PC-3 (cell line): ENCODE data around the gene AARS1.
"Not testable (repeated sequence)": the region's sequence is repeated elsewhere in the genome, so short reads cannot be mapped to it uniquely, and the experiment has no call there.

ENCODE experiments used
- CTCF ChIP-seq: fragments of 300-600 bp; sonication (generic); conservative IDR thresholded peaks from 2 replicates; pipeline ENCODE4 v1.5.1; 2017; ENCODE audit warnings: antibody characterized with exemption, low read depth, mild to moderate bottlenecking, low read length
- EZH2 ChIP-seq: fragments of 300-600 bp; sonication (generic); IDR thresholded peaks from one replicate; pipeline ENCODE4 v1.6.1; 2017; ENCODE audit warnings: antibody characterized with exemption, mild to moderate bottlenecking, low read length; ENCODE audit not compliant: unreplicated experiment

GRCh38 chr16:70287304-70287971, 1.9 kb downstream of the AARS1 start:
- not testable (repeated sequence) for TF ChIP-seq CTCF, EZH2
